22Rv1 (cell line): Measurements from ENCODE around the gene PAIP2.

Experiments
- ZFX ChIP-seq: fragments of 450-650 bp; IDR thresholded peaks from 2 replicates; pipeline ENCODE4 v1.6.1; 2017; ENCODE audit warnings: antibody characterized with exemption, borderline replicate concordance
- TF ChIP-seq, protein P1 (sequence below): fragments of 450-650 bp; IDR thresholded peaks from 2 replicates; pipeline ENCODE4 v1.5.1; 2017; ENCODE audit warnings: mild to moderate bottlenecking

DNA sequence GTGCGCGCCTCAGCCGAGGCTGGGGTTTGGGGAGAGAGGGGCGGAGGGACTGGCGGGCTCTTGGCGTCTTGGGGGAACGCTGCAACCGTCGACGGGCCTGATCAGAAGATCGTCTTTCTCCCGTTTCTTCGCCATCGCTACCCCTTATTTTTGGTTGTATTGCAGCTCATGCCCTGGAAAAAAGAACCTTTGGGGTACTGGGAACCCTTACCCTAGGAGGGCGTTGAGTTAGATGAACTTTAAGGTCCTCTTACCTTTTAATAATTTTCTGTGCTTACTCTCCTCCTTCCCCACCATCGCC, 719 bp downstream of the PAIP2 start:
- TF ChIP-seq, protein P1, sequence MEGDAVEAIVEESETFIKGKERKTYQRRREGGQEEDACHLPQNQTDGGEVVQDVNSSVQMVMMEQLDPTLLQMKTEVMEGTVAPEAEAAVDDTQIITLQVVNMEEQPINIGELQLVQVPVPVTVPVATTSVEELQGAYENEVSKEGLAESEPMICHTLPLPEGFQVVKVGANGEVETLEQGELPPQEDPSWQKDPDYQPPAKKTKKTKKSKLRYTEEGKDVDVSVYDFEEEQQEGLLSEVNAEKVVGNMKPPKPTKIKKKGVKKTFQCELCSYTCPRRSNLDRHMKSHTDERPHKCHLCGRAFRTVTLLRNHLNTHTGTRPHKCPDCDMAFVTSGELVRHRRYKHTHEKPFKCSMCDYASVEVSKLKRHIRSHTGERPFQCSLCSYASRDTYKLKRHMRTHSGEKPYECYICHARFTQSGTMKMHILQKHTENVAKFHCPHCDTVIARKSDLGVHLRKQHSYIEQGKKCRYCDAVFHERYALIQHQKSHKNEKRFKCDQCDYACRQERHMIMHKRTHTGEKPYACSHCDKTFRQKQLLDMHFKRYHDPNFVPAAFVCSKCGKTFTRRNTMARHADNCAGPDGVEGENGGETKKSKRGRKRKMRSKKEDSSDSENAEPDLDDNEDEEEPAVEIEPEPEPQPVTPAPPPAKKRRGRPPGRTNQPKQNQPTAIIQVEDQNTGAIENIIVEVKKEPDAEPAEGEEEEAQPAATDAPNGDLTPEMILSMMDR, result no peak
- no peak for TF ChIP-seq ZFX
